ENCODE results near the gene SLC30A10. TPM values are rescaled to one million over a fixed set of nuclear protein-coding genes. Genes with fewer than 3 reads are reported as not detected.
"Not testable (repeated sequence)": the region's sequence is repeated elsewhere in the genome, so short reads cannot be mapped to it uniquely, and the experiment has no call there.

Gene SLC30A10
- total RNA-seq, 4 donors from 2014 or later = 0.33 TPM; not detected in 3

DNA sequence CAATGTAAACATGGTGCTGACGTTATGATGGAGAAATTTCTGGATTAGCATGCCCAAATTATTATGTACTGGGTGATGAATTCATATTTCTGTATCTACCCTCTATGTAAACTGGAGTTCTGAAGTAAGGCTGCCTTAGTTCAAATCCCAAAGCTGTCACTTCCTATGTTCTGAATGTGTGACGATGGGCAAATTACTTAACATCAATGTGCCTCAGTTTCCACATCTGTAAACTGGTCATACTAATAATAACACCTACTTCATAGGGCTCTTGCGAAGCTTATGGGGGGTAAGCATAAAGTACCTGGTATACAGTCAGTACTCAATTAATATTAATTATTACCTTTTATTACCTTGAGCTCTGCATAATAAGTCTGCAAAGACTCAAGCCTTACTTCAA is 45.6 kb downstream of the SLC30A10 start:
- Histone ChIP-seq H3K36me3 (no peaks in the 10 kb centered on the region), H3K27me3 (no peaks in the 10 kb centered on the region), H3K27ac (no peak overlapping the region), H3K9me3 (no peaks in the 10 kb centered on the region), H3K4me3 (replicated peaks in 1 of 3) (no peak overlapping the region), H3K4me1 (no peaks in the 10 kb centered on the region)
- 85 to 86% methylated on average over 3 of the region's 3 CpGs for WGBS, 2 donors
- intact Hi-C loops (cut with DNase I) = no loop called here
- DNase-seq = no peak
- TF ChIP-seq POLR2A (IDR thresholded peaks at IDR 0.05) (no peak), CTCF (IDR thresholded peaks at IDR 0.05) (no peak)

DNA sequence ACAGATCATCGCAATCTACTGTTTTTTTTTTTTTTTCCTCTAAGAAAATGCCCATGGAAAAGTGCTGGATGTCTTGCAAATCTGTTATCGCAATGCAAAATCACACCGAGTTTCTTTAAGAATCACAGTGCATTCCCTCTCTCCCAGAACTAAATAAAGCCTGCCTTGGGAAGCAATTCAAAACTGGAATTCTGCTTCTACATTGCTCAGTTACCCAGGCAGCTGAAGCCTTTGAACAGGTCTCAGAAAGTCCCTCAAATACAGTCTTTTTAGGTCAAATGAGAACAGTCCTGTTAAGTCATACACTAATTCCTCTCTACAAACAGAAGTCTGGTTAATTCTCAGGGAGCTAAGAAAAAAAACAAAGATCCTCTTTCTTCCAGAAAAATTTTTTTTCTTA is 46.3 kb downstream of the SLC30A10 start:
- TF ChIP-seq CTCF (IDR thresholded peaks at IDR 0.05) = no peak
- TF ChIP-seq POLR2A (IDR thresholded peaks at IDR 0.05) = no peak
- H3K27me3 ChIP-seq = no peaks in the 10 kb centered on the region

GRCh38 chr1:219880765-219881457 is 47.4 kb downstream of the SLC30A10 start:
- intact Hi-C loops (cut with DNase I) = no loop called here
- Histone ChIP-seq H3K9me3 (no peaks in the 10 kb centered on the region), H3K36me3 (no peaks in the 10 kb centered on the region), H3K27me3 (no peaks in the 10 kb centered on the region), H3K27ac (no peak overlapping the region), H3K4me3 (replicated peaks in 1 of 3) (no peak overlapping the region), H3K4me1 (no peaks in the 10 kb centered on the region)
- TF ChIP-seq POLR2A (IDR thresholded peaks at IDR 0.05) (no peak), CTCF (IDR thresholded peaks at IDR 0.05) (no peak)
- no peak for DNase-seq

More for the DNA sequence above, 46.3 kb downstream of the SLC30A10 start:
- Histone ChIP-seq H3K4me3 (replicated peaks in 1 of 3) (no peak overlapping the region), H3K27ac (no peak overlapping the region), H3K9me3 (no peaks in the 10 kb centered on the region), H3K4me1 (no peaks in the 10 kb centered on the region), H3K36me3 (no peaks in the 10 kb centered on the region)
- intact Hi-C loops (cut with DNase I) = no loop called here
- DNase-seq = no peak
- 74 to 76% methylated on average over 3 of the region's 3 CpGs for WGBS, 2 donors

- TF ChIP-seq CTCF (IDR thresholded peaks at IDR 0.05) (no peak), POLR2A (IDR thresholded peaks at IDR 0.05) (no peak)
- Histone ChIP-seq H3K4me3 (replicated peaks in 1 of 3) (no peak overlapping the region), H3K27ac (no peak overlapping the region), H3K4me1 (no peaks in the 10 kb centered on the region), H3K9me3 (no peaks in the 10 kb centered on the region), H3K27me3 (no peaks in the 10 kb centered on the region), H3K36me3 (no peaks in the 10 kb centered on the region)
- intact Hi-C loops (cut with DNase I) = no loop called here
- WGBS, 2 donors = 67 to 70% methylated on average over 5 of the region's 5 CpGs
- DNase-seq = no peak
These were observed 51.6 kb downstream of the SLC30A10 start for GRCh38 chr1:219876798-219877209.

DNA sequence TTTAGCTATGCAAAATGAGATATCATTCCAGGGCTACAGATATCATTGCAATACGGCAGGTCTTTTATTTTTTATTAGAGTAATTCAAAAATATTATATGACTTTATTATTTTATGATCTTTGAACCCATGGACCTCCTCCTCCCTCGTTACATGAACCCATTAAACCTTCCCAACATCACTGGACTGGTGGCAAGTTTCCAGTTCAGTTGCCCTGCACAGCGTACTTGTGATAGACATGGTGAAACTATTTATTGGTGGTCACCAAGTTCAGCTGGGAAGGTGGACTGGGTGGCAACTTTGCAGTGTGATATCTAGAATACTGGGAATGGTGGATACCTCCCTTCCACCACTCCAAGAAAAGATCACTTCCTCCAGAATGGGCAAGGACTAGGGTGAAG is 52.5 kb downstream of the SLC30A10 start:
- H3K4me1 ChIP-seq = no peaks in the 10 kb centered on the region
- intact Hi-C loops (cut with DNase I) = no loop called here

GRCh38 chr1:219872538-219872937 is 55.8 kb downstream of the SLC30A10 start:
- H3K36me3 ChIP-seq; H3K27me3 ChIP-seq; H3K4me1 ChIP-seq; H3K4me3 ChIP-seq (replicated peaks in 1 of 3); DNase-seq; intact Hi-C loops (cut with DNase I); H3K9me3 ChIP-seq; H3K27ac ChIP-seq: not testable (repeated sequence)
- whole genome bisulfite sequencing, 2 donors = 77 to 84% methylated on average over 1 of the region's 1 CpG

More for the DNA sequence above, 52.5 kb downstream of the SLC30A10 start:
- no peak for DNase-seq
- no peaks in the 10 kb centered on the region for H3K36me3 ChIP-seq
- H3K4me3 ChIP-seq (replicated peaks in 1 of 3) = no peak overlapping the region
- H3K9me3 ChIP-seq = no peaks in the 10 kb centered on the region
- TF ChIP-seq CTCF (IDR thresholded peaks at IDR 0.05) (no peak), POLR2A (IDR thresholded peaks at IDR 0.05) (no peak)
- WGBS, 2 donors = 69 to 73% methylated on average over 3 of the region's 3 CpGs
- H3K27ac ChIP-seq = no peak overlapping the region
- H3K27me3 ChIP-seq = no peaks in the 10 kb centered on the region
